Measurements from ENCODE around the gene WNK1.

Gene WNK1

GRCh38 chr12:958588-959123, 206.3 kb downstream of the WNK1 start:
- DNase-seq, result peak; percentile 92
